H9 (cell line): ENCODE measurements around the gene UPF3A. TPM values are rescaled to one million over a fixed set of nuclear protein-coding genes. Genes with fewer than 3 reads are reported as not detected.
A peak's percentile ranks its signal among the peaks of the same experiment; 100 is the strongest.

Experiments
- DNase-seq: peaks from one replicate; pipeline ENCODE4 v3.0.0-alpha.2; 2017
- H2AFZ ChIP-seq: one replicate; pipeline ENCODE4 v1.6.1; 2013; ENCODE audit warnings: mild to moderate bottlenecking, low read length, control low read depth, moderate library complexity
- H2AK5ac ChIP-seq: 2 replicates; pipeline ENCODE4 v1.6.1; 2013; ENCODE audit warnings: low read length, control low read depth, mixed read lengths; ENCODE audit not compliant: insufficient read length
- H2BK120ac ChIP-seq: one replicate; pipeline ENCODE4 v1.6.1; 2013; ENCODE audit warnings: low read depth, mild to moderate bottlenecking, low read length, control low read depth, inconsistent platforms; ENCODE audit not compliant: poor library complexity, severe bottlenecking
- H2BK12ac ChIP-seq: 2 replicates; pipeline ENCODE4 v1.6.1; 2013; ENCODE audit warnings: low read length, control low read depth, mixed read lengths, low read depth; ENCODE audit not compliant: insufficient read length
- H2BK15ac ChIP-seq: 2 replicates; pipeline ENCODE4 v1.6.1; 2013; ENCODE audit warnings: low read depth, low read length, control low read depth
- H2BK20ac ChIP-seq: one replicate; pipeline ENCODE4 v1.6.1; 2013; ENCODE audit warnings: low read depth, mild to moderate bottlenecking, low read length, control low read depth, inconsistent platforms; ENCODE audit not compliant: poor library complexity, severe bottlenecking
- H2BK5ac ChIP-seq: 2 replicates; pipeline ENCODE4 v1.6.1; 2013; ENCODE audit warnings: low read length, control low read depth, mixed read lengths; ENCODE audit not compliant: insufficient read length
- H3K14ac ChIP-seq: 2 replicates; pipeline ENCODE4 v1.6.1; 2013; ENCODE audit warnings: low read length, control low read depth; ENCODE audit not compliant: insufficient read depth
- H3K18ac ChIP-seq: 2 replicates; pipeline ENCODE4 v1.6.1; 2013; ENCODE audit warnings: low read depth, mild to moderate bottlenecking, mixed read lengths, low read length, control low read depth; ENCODE audit not compliant: insufficient read length
- H3K23ac ChIP-seq: 2 replicates; pipeline ENCODE4 v1.6.1; 2013; ENCODE audit warnings: low read length, control low read depth, mixed read lengths, low read depth; ENCODE audit not compliant: insufficient read length
- H3K23me2 ChIP-seq: 2 replicates; pipeline ENCODE4 v1.6.1; 2013; ENCODE audit warnings: low read depth, mild to moderate bottlenecking, mixed read lengths, low read length, control low read depth; ENCODE audit not compliant: insufficient read length, poor library complexity, severe bottlenecking
- H3K27ac ChIP-seq: 2 replicates; pipeline ENCODE4 v1.5.1; 2013; ENCODE audit warnings: low read length, control low read depth, mixed read lengths, low read depth; ENCODE audit not compliant: insufficient read length
- H3K27me3 ChIP-seq: 2 replicates; pipeline ENCODE4 v1.6.1; 2013; ENCODE audit warnings: low read length, control low read depth, inconsistent platforms; ENCODE audit not compliant: insufficient read depth
- H3K4ac ChIP-seq: 2 replicates; pipeline ENCODE4 v1.6.1; 2013; ENCODE audit warnings: low read depth, mild to moderate bottlenecking, control low read depth, inconsistent platforms, low read length, moderate library complexity
- H3K4me1 ChIP-seq: 2 replicates; pipeline ENCODE4 v1.6.1; 2013; ENCODE audit warnings: low read length, control low read depth, inconsistent platforms; ENCODE audit not compliant: insufficient read depth
- H3K4me2 ChIP-seq: 2 replicates; pipeline ENCODE4 v1.6.1; 2013; ENCODE audit warnings: low read length, control low read depth, mixed read lengths; ENCODE audit not compliant: insufficient read length, insufficient read depth
- H3K56ac ChIP-seq: 2 replicates; pipeline ENCODE4 v1.6.1; 2013; ENCODE audit warnings: low read depth, mild to moderate bottlenecking, mixed read lengths, low read length, control low read depth; ENCODE audit not compliant: insufficient read length
- H3K79me1 ChIP-seq: 2 replicates; pipeline ENCODE4 v1.6.1; 2013; ENCODE audit warnings: low read depth, mild to moderate bottlenecking, moderate library complexity, low read length, control low read depth, inconsistent platforms; ENCODE audit not compliant: insufficient read depth, poor library complexity, severe bottlenecking
- H3K79me2 ChIP-seq: 2 replicates; pipeline ENCODE4 v1.6.1; 2013; ENCODE audit warnings: low read length, control low read depth, inconsistent platforms; ENCODE audit not compliant: insufficient read depth
- H3K9ac ChIP-seq: 2 replicates; pipeline ENCODE4 v1.6.1; 2013; ENCODE audit warnings: low read length, control low read depth, mixed read lengths; ENCODE audit not compliant: insufficient read length; ENCODE audit errors: extremely low read depth
- H3K9me3 ChIP-seq: one replicate; pipeline ENCODE4 v1.6.1; 2013; ENCODE audit warnings: low read depth, low read length, inconsistent platforms; ENCODE audit not compliant: control insufficient read depth
- H3T11ph ChIP-seq: one replicate; pipeline ENCODE4 v1.6.1; 2013; ENCODE audit warnings: mild to moderate bottlenecking, low read length, control low read depth, inconsistent platforms
- H4K20me1 ChIP-seq: one replicate; pipeline ENCODE4 v1.6.1; 2013; ENCODE audit not compliant: control insufficient read depth, insufficient read length, insufficient read depth
- H4K5ac ChIP-seq: 2 replicates; pipeline ENCODE4 v1.6.1; 2013; ENCODE audit warnings: low read depth, mild to moderate bottlenecking, mixed read lengths, low read length, control low read depth; ENCODE audit not compliant: insufficient read length
- H4K8ac ChIP-seq: replicated peaks from 2 replicates; pipeline ENCODE4 v1.6.1; 2013; ENCODE audit warnings: low read length, control low read depth, mixed read lengths, low read depth; ENCODE audit not compliant: insufficient read length
- H4K91ac ChIP-seq: 2 replicates; pipeline ENCODE4 v1.6.1; 2013; ENCODE audit warnings: low read depth, mild to moderate bottlenecking, moderate library complexity, mixed read lengths, low read length, control low read depth; ENCODE audit not compliant: insufficient read length
- H3K27ac Mint-ChIP-seq, 3 experiments: 2 replicates in 2 of 3; 3 replicates in 1 of 3; pipeline ENCODE4 v1.8.0; 2020 to 2021; ENCODE audit warnings: mixed read lengths in 3 of 3, mild to moderate bottlenecking in 1 of 3, moderate library complexity in 1 of 3
- H3K27me3 Mint-ChIP-seq: 2 replicates; pipeline ENCODE4 v1.8.0; 2021; ENCODE audit warnings: low read depth, mild to moderate bottlenecking, moderate library complexity, mixed read lengths
- H3K36me3 Mint-ChIP-seq, 3 experiments: 2 replicates in 2 of 3; 3 replicates in 1 of 3; pipeline ENCODE4 v1.8.0; 2020 to 2021; ENCODE audit warnings: low read depth in 3 of 3, mixed read lengths in 3 of 3; ENCODE audit not compliant: insufficient read depth in 1 of 3
- H3K4me1 Mint-ChIP-seq, 2 experiments: 2 replicates each; pipeline ENCODE4 v1.8.0; 2020; ENCODE audit warnings: mixed read lengths in 2 of 2
- H3K4me3 Mint-ChIP-seq, 2 experiments: 2 replicates in 1 of 2; 3 replicates in 1 of 2; pipeline ENCODE4 v1.8.0; 2020 to 2021; ENCODE audit warnings: mild to moderate bottlenecking in 2 of 2, mixed read lengths in 2 of 2, moderate library complexity in 1 of 2
- H3K9me3 Mint-ChIP-seq, 2 experiments: 2 replicates in 1 of 2; 3 replicates in 1 of 2; pipeline ENCODE4 v1.8.0; 2020; ENCODE audit warnings: mild to moderate bottlenecking in 2 of 2, mixed read lengths in 2 of 2, moderate library complexity in 1 of 2
- WGBS: extraction: QIAGEN DNeasy Blood & Tissue Kit; methylation state at CpG from one replicate; pipeline ENCODE4 v1.1.7; 2013; ENCODE audit warnings: missing lambda C conversion rate, low lambda C conversion rate, mixed read lengths; ENCODE audit not compliant: insufficient read length; ENCODE audit errors: extremely low coverage; 5-methylcytosine and 5-hydroxymethylcytosine counted together
- total RNA-seq: library from RNA; stranded (reverse); gene quantifications from 2 replicates; pipeline ENCODE4 v1.2.1, GENCODE V29; 2021
- TF ChIP-seq, protein P1 (sequence below): fragments of 200-600 bp; sonication (generic); conservative IDR thresholded peaks from 3 replicates; pipeline ENCODE4 v1.8.0; 2021; ENCODE audit warnings: antibody characterized with exemption, mild to moderate bottlenecking

The UPF3A gene
- total RNA-seq, 1 experiment from 2014 or later = 81.8 TPM

DNA sequence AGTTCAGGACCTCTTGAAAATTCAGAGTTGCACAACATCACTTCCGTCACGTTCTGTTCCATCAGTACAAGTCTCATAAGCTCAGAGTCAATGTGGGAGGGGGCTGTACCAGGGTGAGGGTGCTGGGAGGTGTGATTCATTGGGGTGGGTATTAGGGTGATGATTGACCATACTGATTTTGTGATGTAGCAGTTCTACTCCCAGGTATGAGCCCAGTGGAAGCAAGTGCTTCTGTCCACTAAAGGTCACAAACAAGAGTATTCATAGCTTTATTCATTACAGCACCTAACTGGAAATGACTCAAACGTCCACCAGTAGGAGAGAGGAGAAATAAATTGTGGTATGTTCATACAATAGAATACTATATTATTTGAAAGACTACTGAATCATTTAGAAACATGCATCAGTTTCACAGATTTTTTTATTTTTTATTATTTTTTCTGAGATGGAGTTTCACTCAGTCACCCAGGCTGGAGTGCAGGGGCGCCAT, 12.1 kb upstream of the UPF3A start:
- Histone ChIP-seq H2BK120ac (no peak overlapping the region), H3K23me2 (no peaks in the 10 kb centered on the region), H3K56ac (no peak overlapping the region), H4K8ac (no peak overlapping the region), H3K27ac (no peak overlapping the region), H2BK20ac (no peak overlapping the region), H3K4me1 (no peaks in the 10 kb centered on the region), H3K27me3 (no peaks in the 10 kb centered on the region), H3K18ac (no peak overlapping the region), H3K9ac (no peak overlapping the region), H3K4ac (no peak overlapping the region), H2BK5ac (no peak overlapping the region), H2BK15ac (no peak overlapping the region), H2AFZ (no peak overlapping the region), H3T11ph (no peak overlapping the region), H3K79me2 (no peaks in the 10 kb centered on the region), H3K9me3 (no peaks in the 10 kb centered on the region), H4K91ac (no peak overlapping the region), H4K5ac (no peak overlapping the region), H3K14ac (no peak overlapping the region), H3K79me1 (no peaks in the 10 kb centered on the region), H3K23ac (no peak overlapping the region), H3K4me2 (no peak overlapping the region), H2AK5ac (no peak overlapping the region), H4K20me1 (no peaks in the 10 kb centered on the region), H2BK12ac (no peak overlapping the region)
- no peak for DNase-seq
- Mint-ChIP-seq H3K27me3 (no peaks in the 10 kb centered on the region; the same call in 1 of the 2 replicates), H3K4me1 (no peaks in the 10 kb centered on the region), H3K36me3 (peaks cover 52 to 80% (median 76%) of the 10 kb centered on the region in 3 experiments), H3K9me3 (no peaks in the 10 kb centered on the region), H3K27ac (peak overlapping the region in 1 of 3 experiments; percentile 4; a peak in 1 of 7 replicates), H3K4me3 (no peak overlapping the region)
- WGBS = no CpG with 5 or more reads among the region's 4 CpGs
- TF ChIP-seq, protein P1, sequence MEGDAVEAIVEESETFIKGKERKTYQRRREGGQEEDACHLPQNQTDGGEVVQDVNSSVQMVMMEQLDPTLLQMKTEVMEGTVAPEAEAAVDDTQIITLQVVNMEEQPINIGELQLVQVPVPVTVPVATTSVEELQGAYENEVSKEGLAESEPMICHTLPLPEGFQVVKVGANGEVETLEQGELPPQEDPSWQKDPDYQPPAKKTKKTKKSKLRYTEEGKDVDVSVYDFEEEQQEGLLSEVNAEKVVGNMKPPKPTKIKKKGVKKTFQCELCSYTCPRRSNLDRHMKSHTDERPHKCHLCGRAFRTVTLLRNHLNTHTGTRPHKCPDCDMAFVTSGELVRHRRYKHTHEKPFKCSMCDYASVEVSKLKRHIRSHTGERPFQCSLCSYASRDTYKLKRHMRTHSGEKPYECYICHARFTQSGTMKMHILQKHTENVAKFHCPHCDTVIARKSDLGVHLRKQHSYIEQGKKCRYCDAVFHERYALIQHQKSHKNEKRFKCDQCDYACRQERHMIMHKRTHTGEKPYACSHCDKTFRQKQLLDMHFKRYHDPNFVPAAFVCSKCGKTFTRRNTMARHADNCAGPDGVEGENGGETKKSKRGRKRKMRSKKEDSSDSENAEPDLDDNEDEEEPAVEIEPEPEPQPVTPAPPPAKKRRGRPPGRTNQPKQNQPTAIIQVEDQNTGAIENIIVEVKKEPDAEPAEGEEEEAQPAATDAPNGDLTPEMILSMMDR = no peak
